NCI-H226 (cell line): ENCODE measurements around the gene ARL5B.

Source experiments
- DNase-seq: peaks from one replicate; pipeline ENCODE4 v3.0.0-alpha.2; 2015

Gene ARL5B

DNA sequence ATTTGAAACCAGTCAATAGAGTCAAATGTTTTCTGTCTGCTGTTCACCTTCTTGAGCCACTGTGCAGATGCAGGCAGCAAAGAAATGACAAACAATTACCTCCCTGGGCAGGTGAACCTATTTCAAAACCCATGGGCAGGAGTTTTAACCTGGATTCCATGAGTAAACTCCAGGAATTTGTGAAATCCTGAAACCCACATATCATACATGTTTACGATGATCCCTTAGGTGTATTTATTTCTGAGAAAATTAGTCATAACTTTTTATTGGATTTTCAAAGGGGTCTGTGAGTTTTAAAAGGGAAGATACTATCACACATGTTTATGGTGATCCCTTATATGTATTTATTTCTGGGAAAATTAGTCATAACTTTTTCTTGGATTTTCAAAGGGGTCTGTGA lies 59.8 kb downstream of the ARL5B start:
- no peak for DNase-seq

DNA sequence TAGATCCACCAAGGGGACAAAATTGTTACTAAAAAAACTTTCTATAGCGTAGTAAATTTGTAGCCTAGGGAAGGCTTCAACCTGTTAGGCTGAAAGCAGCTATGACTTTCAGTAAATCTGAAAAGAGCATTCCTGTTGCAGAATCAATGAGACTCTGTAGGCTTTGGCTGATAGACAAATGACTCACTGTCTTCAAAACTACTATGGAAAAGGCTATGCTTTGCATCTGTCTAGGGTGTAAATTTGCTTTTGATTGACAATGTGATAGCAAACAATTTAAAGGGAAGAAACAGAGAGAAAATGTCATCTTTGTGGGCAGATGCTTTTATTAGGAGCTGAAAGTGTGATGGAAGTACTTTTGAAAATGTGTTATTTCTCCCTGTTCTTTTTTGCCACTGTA lies 60.6 kb downstream of the ARL5B start:
- no peak for DNase-seq

DNA sequence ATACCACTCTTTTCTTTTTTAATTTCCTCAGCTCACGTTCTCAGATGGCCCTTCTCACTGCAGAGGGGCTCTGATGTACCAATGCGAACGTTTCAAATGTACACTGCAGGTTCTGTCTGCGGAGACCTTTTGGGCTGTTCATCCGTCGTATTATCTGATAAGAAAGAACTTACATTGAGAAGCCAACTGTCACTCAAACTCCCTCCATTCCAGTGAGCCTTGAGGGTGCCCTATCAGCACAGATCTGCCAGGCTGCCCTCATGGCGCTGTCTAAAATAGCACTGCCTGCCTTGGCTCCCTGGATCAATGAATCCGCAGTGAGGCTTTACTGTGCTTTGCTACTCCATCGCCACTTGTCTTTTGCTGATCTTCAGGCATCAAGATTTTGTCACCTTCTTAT lies 61.8 kb downstream of the ARL5B start:
- DNase-seq, result no peak

DNA sequence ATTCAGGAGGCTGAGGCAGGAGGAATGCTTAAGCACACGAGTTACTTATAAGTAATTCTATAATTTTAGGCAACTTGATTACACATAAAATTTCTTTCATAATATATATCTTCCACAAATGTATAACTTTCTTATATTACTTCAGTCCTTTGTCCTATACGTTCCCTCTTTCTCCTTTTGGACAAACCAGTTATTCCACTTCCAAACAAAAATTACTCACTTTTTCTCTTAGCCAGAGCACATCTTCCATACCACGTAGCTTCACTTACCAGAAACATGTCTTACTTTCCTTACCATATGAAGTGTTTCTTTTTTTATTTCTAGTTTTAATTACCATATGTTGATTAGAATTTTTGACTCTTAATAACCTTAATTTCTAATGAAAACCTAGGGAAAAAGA lies 64.6 kb downstream of the ARL5B start:
- no peak for DNase-seq
